Measurements from ENCODE around the gene VAMP2.

Gene VAMP2

GRCh38 chr17:8121407-8121680 lies 41.4 kb downstream of the VAMP2 start:
- no peak for DNase-seq

GRCh38 chr17:8120520-8121406 lies 42.0 kb downstream of the VAMP2 start:
- peak; percentile 32 for DNase-seq

- DNase-seq: peak; percentile 60
Measured at GRCh38 chr17:8119581-8120519, 42.9 kb downstream of the VAMP2 start.

GRCh38 chr17:8118769-8119580 lies 43.8 kb downstream of the VAMP2 start:
- peak; percentile 75 for DNase-seq

DNA sequence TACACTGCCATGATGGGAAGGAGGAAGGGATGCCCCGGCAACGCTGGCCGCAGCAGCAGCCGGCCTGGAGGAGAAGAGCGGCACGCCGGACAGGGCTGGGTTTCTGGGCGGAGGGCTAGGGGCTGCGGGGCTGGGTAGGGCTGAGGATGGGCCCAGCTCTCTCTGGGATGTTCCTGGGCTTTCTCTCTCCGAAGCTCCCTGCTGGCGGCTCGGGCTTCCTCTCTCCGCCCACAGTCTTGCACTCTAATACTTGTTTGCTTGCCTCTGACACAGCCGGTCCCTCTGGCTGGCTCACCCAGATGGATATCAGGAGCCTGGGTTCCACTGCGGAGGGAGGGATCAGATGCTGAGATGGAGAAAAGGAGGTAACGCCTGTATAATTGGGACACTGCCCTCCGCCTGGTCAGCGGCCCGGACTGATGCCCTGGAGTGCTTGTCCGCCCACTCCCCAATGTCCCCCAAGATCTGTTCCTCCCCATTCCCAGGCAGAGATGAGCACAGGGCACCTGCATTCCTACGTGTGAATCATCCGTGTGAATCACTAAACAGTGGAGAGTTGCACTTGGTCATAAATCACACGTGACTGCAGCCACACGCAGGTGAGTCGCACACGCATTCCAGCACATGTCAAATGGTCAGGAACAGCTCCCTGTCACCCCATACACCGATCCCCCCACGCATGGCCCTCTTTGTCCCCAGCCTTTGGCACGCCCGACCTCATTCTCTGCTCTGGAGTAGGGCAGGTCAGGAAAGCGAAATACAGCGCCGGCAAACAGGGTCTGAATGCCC lies 44.6 kb downstream of the VAMP2 start, which contains the start of gene ALOXE3:
Gene ALOXE3, minus strand, starts transcription at position 535 of the 789 bp plus-strand sequence. Its CDS starts 524 bp downstream, at position 11.
- no peak for DNase-seq

DNA sequence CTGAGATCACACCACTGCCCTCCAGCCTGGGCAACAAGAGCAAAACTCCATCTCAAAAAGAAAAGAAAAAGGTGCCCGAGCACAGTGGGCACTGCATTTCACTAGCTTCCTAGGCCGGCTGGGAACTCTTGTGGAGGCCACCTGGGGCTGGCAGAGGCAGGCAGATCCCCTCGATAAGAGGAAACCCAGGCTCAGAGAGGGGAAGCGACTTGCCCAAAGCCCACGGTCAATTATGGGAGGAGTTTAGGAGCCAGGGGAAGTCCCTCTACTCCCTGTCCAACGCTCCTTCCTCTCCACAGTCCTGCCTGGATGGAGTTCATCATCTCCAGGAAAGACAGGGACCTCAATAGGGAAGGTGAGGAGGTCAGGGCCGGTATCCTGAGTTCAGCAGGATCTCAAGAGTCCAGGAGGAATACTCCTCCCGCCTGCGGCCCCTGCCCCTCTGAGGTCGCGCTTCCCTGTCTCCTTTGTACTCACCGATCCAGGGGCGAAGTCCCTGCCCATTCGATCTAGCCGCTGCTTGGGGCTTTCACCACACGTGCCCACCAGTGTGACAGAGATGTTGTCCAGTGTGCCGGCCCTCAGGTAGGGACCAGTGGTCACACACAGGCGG lies 45.3 kb downstream of the VAMP2 start:
- DNase-seq: no peak

GRCh38 chr17:8116776-8117175 lies 46.0 kb downstream of the VAMP2 start:
- DNase-seq: no peak

- no peak for DNase-seq
Measured at GRCh38 chr17:8110907-8111306, 51.8 kb downstream of the VAMP2 start.

- DNase-seq: no peak
Measured at GRCh38 chr17:8110456-8110804, 52.3 kb downstream of the VAMP2 start.

- DNase-seq: peak; percentile 74
Measured at GRCh38 chr17:8109661-8110455, 52.9 kb downstream of the VAMP2 start.

Measured in activated effector memory CD4-positive, alpha-beta T cell treated with Interleukin-2 at 50 U/mL for 16 hours (primary cell).